Kasumi-1 (cell line): Measurements from ENCODE around the gene EVI2B.
"Not testable (repeated sequence)": the region's sequence is repeated elsewhere in the genome, so short reads cannot be mapped to it uniquely, and the experiment has no call there.

Experiments used
- DNase-seq, 2 experiments: peaks; one replicate each; lab custom pipeline; 2025; lab: John Stamatoyannopoulos, UW

Gene EVI2B

DNA sequence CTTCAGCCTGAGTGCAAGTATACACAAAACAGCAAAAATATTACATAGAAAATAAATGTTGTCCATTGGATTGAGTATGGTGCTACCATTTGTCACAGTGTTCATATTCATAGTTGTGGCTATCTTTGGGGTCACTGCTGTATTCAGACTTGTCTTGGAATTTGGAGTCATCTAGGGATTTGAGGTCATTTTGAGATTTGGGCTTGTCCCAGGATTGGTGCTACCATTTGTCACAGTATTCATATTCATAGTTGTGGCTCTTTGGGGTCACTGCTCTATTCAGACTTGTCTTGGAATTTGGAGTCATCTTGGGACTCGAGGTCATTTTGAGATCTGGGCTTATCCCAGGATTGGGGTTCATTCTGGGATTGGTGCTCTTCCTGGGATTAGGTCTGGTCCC lies 41.6 kb downstream of the EVI2B start:
- DNase-seq: no peak

- DNase-seq: no peak
Measured at GRCh38 chr17:31269578-31269983, 44.3 kb downstream of the EVI2B start.

- DNase-seq: no peak
Measured at GRCh38 chr17:31269036-31269577, 44.7 kb downstream of the EVI2B start.

GRCh38 chr17:31266042-31266441 lies 47.8 kb downstream of the EVI2B start:
- DNase-seq: peak; percentile 23 to 29

DNA sequence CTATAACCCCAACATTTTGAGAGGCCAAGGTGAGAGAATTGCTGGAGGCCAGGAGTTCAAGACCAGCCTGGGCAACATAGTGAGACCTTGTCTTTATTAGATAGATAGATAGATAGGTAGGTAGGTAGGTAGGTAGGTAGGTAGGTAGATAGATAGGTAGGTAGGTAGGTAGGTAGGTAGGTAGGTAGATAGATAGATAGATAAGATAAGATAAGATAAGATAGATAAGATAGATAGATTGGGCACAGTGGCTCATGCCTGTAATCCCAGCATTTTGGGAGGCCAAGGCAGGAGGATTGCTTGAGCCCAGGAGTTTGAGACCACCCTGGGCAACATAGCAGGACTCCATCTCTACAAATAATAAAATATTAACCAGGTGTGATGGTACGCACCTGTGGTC lies 50.9 kb downstream of the EVI2B start:
- DNase-seq: not testable (repeated sequence)

GRCh38 chr17:31261601-31262000 lies 52.3 kb downstream of the EVI2B start:
- DNase-seq: no peak

DNA sequence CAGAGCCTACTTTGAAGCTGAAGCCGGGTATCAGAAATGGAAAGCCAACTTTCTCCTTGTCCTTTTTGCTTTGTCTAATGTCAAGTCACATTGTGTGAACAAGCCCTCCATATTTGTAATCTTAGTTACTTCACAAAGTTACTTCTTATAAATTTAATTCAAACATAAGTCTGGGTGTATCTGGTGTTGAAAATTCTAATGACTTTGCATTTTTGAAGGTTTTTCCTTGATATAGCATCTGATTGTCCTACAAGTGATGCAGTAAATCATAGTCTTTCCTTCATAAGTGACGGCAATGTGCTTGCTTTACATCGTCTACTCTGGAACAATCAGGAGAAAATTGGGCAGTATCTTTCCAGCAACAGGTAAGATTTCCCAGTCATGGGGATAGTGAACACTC lies 53.7 kb downstream of the EVI2B start:
- DNase-seq: no peak

- DNase-seq: no peak
Measured at GRCh38 chr17:31256936-31257335, 56.9 kb downstream of the EVI2B start.

DNA sequence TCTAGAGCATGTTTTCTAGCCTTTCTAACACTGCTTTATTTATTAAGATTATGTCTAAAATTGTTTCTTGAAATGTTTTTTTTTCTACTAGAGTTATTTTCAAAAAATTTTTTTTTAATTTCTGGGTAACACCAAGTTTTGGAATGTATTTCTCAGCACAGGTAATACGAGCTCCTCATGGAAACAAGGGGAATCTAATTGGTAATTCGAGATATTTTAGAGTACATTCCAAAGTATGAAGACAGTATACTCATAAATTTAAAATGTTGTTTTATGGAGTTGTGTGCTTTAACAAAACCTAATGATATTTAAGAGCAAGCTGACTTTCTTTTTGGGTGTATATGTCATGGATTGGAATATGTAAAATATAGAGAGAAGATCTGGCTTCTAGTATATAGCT lies 59.2 kb downstream of the EVI2B start:
- DNase-seq: no peak
